SH-SY5Y (cell line): ENCODE results near the gene DOK6.

Experiments used
- GATA2 ChIP-seq: IDR thresholded peaks from 2 replicates; pipeline ENCODE4 v1.6.1; 2011; ENCODE audit warnings: mild to moderate bottlenecking, low read depth, low read length
- GATA3 ChIP-seq: IDR thresholded peaks from 2 replicates; pipeline ENCODE4 v1.6.1; 2011; ENCODE audit warnings: low read depth, mild to moderate bottlenecking, low read length, moderate library complexity

GRCh38 chr18:69559604-69560003, 158.9 kb downstream of the DOK6 start:
- TF ChIP-seq GATA2 = no peak
- TF ChIP-seq GATA3 = no peak
